CD4-positive, alpha-beta memory T cell (primary cell): Measurements from ENCODE around the gene ANKRD16. TPM values are rescaled to one million over a fixed set of nuclear protein-coding genes. Genes with fewer than 3 reads are reported as not detected.
"Not testable (repeated sequence)": the region's sequence is repeated elsewhere in the genome, so short reads cannot be mapped to it uniquely, and the experiment has no call there.

ENCODE experiments used
- CTCF ChIA-PET: fragments of 350-600 bp; sonication (Branson Sonifier 250); formaldehyde crosslinking; loops from one replicate; lab custom pipeline; 2021; ENCODE audit warnings: inconsistent platforms; ENCODE audit not compliant: partially characterized antibody; lab: Charles Lee
- POLR2A ChIA-PET: fragments of 350-600 bp; sonication (Branson Sonifier 250); formaldehyde crosslinking; loops from one replicate; lab custom pipeline; 2021; ENCODE audit not compliant: partially characterized antibody; lab: Charles Lee
- DNase-seq, 5 donors: peaks; one replicate each; pipeline versions ENCODE4 v3.0.0 to v3.0.0-alpha.2; 2020 to 2022; ENCODE audit warnings: mixed read lengths in 1 of 5
- H3K27ac ChIP-seq: one replicate; pipeline ENCODE4 v1.7.0; 2013; ENCODE audit warnings: low read depth, low read length
- H3K27me3 ChIP-seq: 2 replicates; pipeline ENCODE4 v1.7.0; 2013; ENCODE audit warnings: mild to moderate bottlenecking, low read length, moderate library complexity; ENCODE audit not compliant: insufficient read depth
- H3K36me3 ChIP-seq: 2 replicates; pipeline ENCODE4 v1.7.0; 2013; ENCODE audit warnings: mild to moderate bottlenecking, low read length, moderate library complexity; ENCODE audit not compliant: insufficient read depth
- H3K4me1 ChIP-seq: 2 replicates; pipeline ENCODE4 v1.7.0; 2013; ENCODE audit warnings: mild to moderate bottlenecking, low read length, moderate library complexity; ENCODE audit not compliant: insufficient read depth
- H3K4me3 ChIP-seq, 2 donors: one replicate each; pipeline ENCODE4 v1.7.0; 2013; ENCODE audit warnings: low read length in 2 of 2, mild to moderate bottlenecking in 1 of 2
- H3K9me3 ChIP-seq, 2 donors: one replicate each; pipeline ENCODE4 v1.7.0; 2013; ENCODE audit warnings: low read length in 2 of 2, control low read depth in 1 of 2; ENCODE audit not compliant: control insufficient read depth in 1 of 2
- H3K27ac Mint-ChIP-seq, 7 donors: one replicate each; pipeline ENCODE4 v1.8.0; 2020 to 2021; ENCODE audit warnings: mixed read lengths in 7 of 7, mild to moderate bottlenecking in 6 of 7, inconsistent platforms in 3 of 7, moderate library complexity in 3 of 7
- H3K27me3 Mint-ChIP-seq, 2 donors: one replicate each; pipeline ENCODE4 v1.8.0; 2020 to 2021; ENCODE audit warnings: mixed read lengths in 2 of 2
- H3K36me3 Mint-ChIP-seq, 2 donors: one replicate each; pipeline ENCODE4 v1.8.0; 2020 to 2021; ENCODE audit warnings: mixed read lengths in 2 of 2, inconsistent platforms in 1 of 2, mild to moderate bottlenecking in 1 of 2
- H3K4me1 Mint-ChIP-seq, 4 donors: one replicate each; pipeline ENCODE4 v1.8.0; 2020 to 2021; ENCODE audit warnings: mixed read lengths in 4 of 4, mild to moderate bottlenecking in 1 of 4
- H3K4me3 Mint-ChIP-seq, 8 donors: one replicate each; pipeline ENCODE4 v1.8.0; 2020 to 2021; ENCODE audit warnings: mixed read lengths in 8 of 8, mild to moderate bottlenecking in 7 of 8, moderate library complexity in 6 of 8, inconsistent platforms in 3 of 8
- H3K9me3 Mint-ChIP-seq, 8 donors: one replicate each; pipeline ENCODE4 v1.8.0; 2020 to 2021; ENCODE audit warnings: mixed read lengths in 8 of 8, mild to moderate bottlenecking in 5 of 8, inconsistent platforms in 3 of 8, moderate library complexity in 1 of 8
- intact Hi-C: fragments of 100-400 bp; cut with micrococcal nuclease; formaldehyde crosslinking; loops from one replicate; pipeline ENCODE4 v1.15.1; 2023
- polyA plus RNA-seq, 2 donors: library from polyadenylated mRNA; unstranded; fragments of 300-500 nt; fragmentation: Illumina TruSeq; gene quantifications; one replicate each; pipeline ENCODE4 v1.2.3, GENCODE V29; 2021
- total RNA-seq, 2 experiments: library from RNA; stranded (reverse); gene quantifications; one replicate each; pipeline ENCODE4 v1.2.3, GENCODE V29; 2021

Gene ANKRD16
- total and polyA plus RNA-seq, 4 experiments from 2014 or later, result 1.5 to 8.4 (median 5.4) TPM

DNA sequence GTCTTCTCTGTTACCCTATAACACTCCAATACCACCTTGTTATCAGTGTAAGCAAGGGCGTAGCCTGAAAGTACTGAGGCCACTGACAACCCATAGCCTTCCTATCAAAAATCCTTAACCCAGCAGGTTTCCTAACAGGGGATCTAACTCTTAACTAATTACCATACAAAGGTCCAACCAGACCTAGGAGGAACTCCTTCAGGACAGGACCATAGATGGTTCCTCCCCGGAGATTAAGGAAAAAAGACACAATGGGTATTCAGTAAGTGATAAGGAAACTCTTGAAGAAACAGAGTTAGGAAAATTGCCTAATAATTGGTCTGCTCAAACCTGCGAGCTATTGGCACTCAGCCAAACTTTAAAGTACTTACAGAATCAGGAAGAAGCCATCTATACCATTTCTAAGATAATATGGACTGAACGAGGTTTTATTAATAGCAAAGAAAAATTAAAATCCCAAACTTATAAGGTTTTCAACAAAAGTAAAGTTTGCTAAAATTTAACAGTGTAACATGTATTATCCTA, 22.5 kb downstream of the ANKRD16 start:
- not testable (repeated sequence) for H3K27me3 Mint-ChIP-seq

DNA sequence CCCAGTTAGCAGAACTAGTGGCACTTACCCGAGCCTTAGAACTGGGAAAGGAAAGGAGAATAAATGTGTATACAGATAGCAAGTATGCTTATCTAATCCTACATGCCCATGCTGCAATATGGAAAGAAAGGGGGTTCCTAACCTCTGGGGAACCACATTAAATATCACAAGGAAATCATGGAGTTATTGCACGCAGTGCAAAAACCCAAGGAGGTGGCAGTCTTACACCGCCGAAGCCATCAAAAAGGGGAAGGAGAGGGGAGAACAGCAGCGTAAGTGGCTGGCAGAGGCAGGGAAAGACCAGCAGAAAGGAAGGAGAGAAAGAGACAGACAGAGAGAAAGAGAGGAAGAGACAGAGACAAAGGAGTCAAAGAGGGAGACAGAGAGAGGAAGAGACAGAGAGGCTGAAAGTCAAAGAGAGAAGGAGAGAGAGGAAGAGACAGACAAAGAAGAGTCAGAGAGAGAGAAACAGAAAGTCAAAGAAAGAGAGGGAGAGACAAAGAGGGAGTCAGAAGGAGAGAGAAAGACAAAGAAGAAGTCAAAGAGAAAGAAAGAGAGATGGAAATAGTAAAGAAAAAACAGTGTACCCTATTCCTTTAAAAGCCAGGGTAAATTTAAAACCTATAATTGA, 23.1 kb downstream of the ANKRD16 start:
- H3K36me3 Mint-ChIP-seq, H3K4me1 Mint-ChIP-seq, H3K4me3 Mint-ChIP-seq, H3K27me3 ChIP-seq, intact Hi-C loops, DNase-seq, H3K27ac Mint-ChIP-seq, CTCF ChIA-PET, H3K36me3 ChIP-seq, H3K9me3 ChIP-seq, H3K27ac ChIP-seq, H3K4me3 ChIP-seq, H3K4me1 ChIP-seq, H3K9me3 Mint-ChIP-seq, H3K27me3 Mint-ChIP-seq: not testable (repeated sequence)
- POLR2A ChIA-PET, result interaction anchor here (0.9 kb wide), 1 partner anchor 182 kb away, joined by 4 read pairs; no protein-coding TSS in a partner anchor

More for the DNA sequence above, 22.5 kb downstream of the ANKRD16 start:
- POLR2A ChIA-PET, result interaction anchor here (0.9 kb wide), 1 partner anchor 183 kb away, joined by 4 read pairs; no protein-coding TSS in a partner anchor
- peak overlapping the region in 1 of 7 donors; percentile 47 for H3K27ac Mint-ChIP-seq
- H3K4me3 ChIP-seq, H3K9me3 Mint-ChIP-seq, H3K4me1 Mint-ChIP-seq, DNase-seq, CTCF ChIA-PET, intact Hi-C loops, H3K36me3 ChIP-seq, H3K27ac ChIP-seq, H3K4me3 Mint-ChIP-seq, H3K4me1 ChIP-seq, H3K9me3 ChIP-seq, H3K27me3 ChIP-seq, H3K36me3 Mint-ChIP-seq: not testable (repeated sequence)

DNA sequence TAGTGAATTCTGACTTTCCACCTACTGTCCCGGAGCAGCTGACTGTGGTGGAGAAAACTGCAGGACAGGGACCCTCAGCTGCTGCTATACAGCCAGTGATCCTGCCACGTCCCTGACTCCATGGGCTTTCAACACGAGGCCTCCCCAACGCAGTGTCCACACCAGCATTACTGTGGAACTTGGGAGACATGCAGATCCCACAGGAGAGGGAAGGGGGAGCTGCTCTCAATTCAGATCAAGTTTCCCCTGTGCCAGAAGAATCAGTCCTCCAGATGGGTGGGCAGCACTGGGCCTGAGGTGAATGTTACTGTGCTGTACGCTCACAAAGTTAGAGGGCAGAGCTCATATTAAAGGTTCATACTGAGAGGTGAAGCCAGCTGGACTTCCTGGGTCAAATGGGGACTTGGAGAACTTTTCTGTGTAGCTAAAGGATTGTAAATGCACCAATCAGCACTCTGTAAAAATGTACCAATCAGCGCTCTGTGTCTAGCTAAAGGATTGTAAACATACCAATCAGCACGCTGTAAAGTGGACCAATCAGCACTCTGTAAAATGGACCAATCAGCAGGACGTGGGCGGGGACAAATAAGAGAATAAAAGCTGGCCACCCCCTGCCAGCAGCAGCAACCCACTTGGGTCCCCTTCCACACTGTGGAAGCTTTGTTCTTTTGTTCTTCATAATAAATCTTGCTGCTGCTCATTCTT, 26.6 kb downstream of the ANKRD16 start:
- H3K27ac ChIP-seq, H3K27me3 Mint-ChIP-seq, H3K4me3 Mint-ChIP-seq, H3K27me3 ChIP-seq, H3K9me3 ChIP-seq, H3K4me3 ChIP-seq, H3K36me3 Mint-ChIP-seq, H3K4me1 ChIP-seq, POLR2A ChIA-PET, DNase-seq, H3K4me1 Mint-ChIP-seq, intact Hi-C loops, H3K36me3 ChIP-seq, H3K9me3 Mint-ChIP-seq: not testable (repeated sequence)
- peak overlapping the region in 1 of 7 donors; percentile 25 for H3K27ac Mint-ChIP-seq
- CTCF ChIA-PET, result interaction anchor here (0.8 kb wide), 1 partner anchor 11 kb away, joined by 3 read pairs; no protein-coding TSS in a partner anchor

DNA sequence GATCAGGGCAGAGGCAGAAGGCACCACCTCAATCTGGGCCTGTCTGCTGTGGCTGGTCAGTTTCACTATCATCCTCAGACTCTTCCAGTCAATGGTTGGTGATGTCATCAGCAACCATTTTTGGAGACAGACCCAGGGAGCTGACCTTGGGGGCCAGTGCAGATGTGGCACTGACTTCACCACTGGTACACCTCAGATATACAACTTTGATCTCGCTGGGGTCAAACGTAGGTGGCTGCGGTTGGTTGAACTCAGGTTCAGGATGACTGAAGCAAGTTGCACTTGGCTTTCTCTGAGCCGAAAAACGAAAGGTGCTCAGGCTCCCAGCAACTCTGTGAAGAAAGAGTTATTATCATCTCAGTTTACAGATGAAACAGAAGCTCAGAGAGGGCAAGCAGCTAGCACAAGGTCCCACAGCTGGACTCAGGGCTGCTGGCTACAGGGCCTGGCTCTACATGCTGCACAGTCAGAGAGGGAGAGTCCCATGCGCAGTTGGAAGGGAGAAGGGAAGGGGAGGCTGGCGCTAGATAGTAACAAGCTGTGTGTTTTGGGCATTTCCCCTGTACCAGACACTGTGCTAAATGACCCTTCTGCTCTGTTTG, 27.2 kb downstream of the ANKRD16 start:
- DNase-seq, result no peak
- ChIA-PET CTCF (no interaction called here), POLR2A (no interaction called here)
- H3K9me3 Mint-ChIP-seq, result no peaks in the 10 kb centered on the region
- Histone ChIP-seq H3K4me1 (no peaks in the 10 kb centered on the region), H3K27ac (no peak overlapping the region), H3K27me3 (no peaks in the 10 kb centered on the region), H3K4me3 (no peak overlapping the region), H3K9me3 (no peaks in the 10 kb centered on the region), H3K36me3 (no peaks in the 10 kb centered on the region)
- peaks cover 0 to 2% (median 0%) of the 10 kb centered on the region in 4 donors for H3K4me1 Mint-ChIP-seq
- no peaks in the 10 kb centered on the region for H3K27me3 Mint-ChIP-seq
- peak overlapping the region in 1 of 7 donors; percentile 25 for H3K27ac Mint-ChIP-seq
- H3K4me3 Mint-ChIP-seq, result no peak overlapping the region
- intact Hi-C loops, result no loop called here
- peaks cover 0 to 6% of the 10 kb centered on the region in 2 donors for H3K36me3 Mint-ChIP-seq

DNA sequence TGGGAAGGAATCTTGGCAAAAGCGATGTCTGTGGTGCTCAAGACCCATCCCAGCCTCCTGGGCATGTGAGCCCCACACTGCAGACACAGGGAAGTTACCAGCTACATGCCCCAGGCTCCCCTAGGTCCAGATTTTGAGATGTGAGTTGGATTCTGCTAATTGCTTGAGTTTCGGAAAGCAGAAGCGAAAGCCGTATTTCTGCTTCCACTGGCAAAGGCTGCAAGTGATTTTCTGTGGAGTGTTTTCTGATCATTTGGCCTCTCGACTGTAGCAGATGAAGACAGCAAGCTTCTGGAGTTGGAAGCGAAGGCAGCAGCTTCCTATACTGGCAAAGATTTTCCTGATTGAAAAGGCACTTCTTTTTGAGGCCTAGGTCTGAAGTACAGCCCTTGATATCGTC, 29.6 kb downstream of the ANKRD16 start:
- H3K4me3 ChIP-seq, result no peak overlapping the region
- DNase-seq, result no peak
- Mint-ChIP-seq H3K9me3 (no peaks in the 10 kb centered on the region), H3K36me3 (peaks cover 0 to 6% of the 10 kb centered on the region in 2 donors), H3K4me1 (peaks cover 0 to 2% (median 0%) of the 10 kb centered on the region in 4 donors), H3K27me3 (no peaks in the 10 kb centered on the region), H3K27ac (peak overlapping the region in 1 of 7 donors; percentile 29), H3K4me3 (no peak overlapping the region)
- no peaks in the 10 kb centered on the region for H3K4me1 ChIP-seq
- no peaks in the 10 kb centered on the region for H3K27me3 ChIP-seq
- H3K27ac ChIP-seq, result no peak overlapping the region
- no peaks in the 10 kb centered on the region for H3K36me3 ChIP-seq
- ChIA-PET CTCF (interaction anchor here (1.3 kb wide), 1 partner anchor 17 kb away, joined by 4 read pairs; no protein-coding TSS in a partner anchor), POLR2A (no interaction called here)
- H3K9me3 ChIP-seq, result no peaks in the 10 kb centered on the region
- intact Hi-C loops, result no loop called here

GRCh38 chr10:5858811-5859210, 30.9 kb downstream of the ANKRD16 start:
- Mint-ChIP-seq H3K36me3 (peaks cover 0 to 6% of the 10 kb centered on the region in 2 donors), H3K4me1 (peaks cover 0 to 2% (median 0%) of the 10 kb centered on the region in 4 donors), H3K9me3 (no peaks in the 10 kb centered on the region), H3K27ac (no peak overlapping the region), H3K4me3 (no peak overlapping the region), H3K27me3 (no peaks in the 10 kb centered on the region)
- H3K27me3 ChIP-seq, result no peaks in the 10 kb centered on the region
- H3K36me3 ChIP-seq, result no peaks in the 10 kb centered on the region
- no peaks in the 10 kb centered on the region for H3K9me3 ChIP-seq
- H3K4me1 ChIP-seq, result no peaks in the 10 kb centered on the region
- ChIA-PET CTCF (interaction anchor here (0.8 to 1.3 kb wide), 3 partner anchors 10 to 15 kb away, joined by 3 to 4 read pairs (median 4); no protein-coding TSS in a partner anchor), POLR2A (interaction anchor here (1.0 kb wide), 1 partner anchor 31 kb away, joined by 3 read pairs; the partner anchor contains the start of genes ANKRD16 and FBH1)
- no peak overlapping the region for H3K27ac ChIP-seq
- H3K4me3 ChIP-seq, result no peak overlapping the region
- no peak for DNase-seq
- intact Hi-C loops, result no loop called here

DNA sequence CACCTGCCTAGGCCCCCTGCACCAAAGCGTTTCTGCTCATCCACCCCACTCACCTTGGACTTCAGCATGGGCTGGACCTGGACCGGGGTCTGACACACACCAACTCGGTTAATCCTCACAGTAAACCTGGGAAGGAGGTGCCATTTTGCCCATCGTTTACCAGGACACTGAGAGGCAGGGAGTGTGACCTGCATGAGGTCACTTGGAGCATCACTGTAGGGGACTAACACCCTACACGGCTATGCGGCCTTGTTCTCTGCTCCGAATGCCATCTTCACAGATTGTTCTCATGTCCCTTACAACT, 33.0 kb downstream of the ANKRD16 start:
- Histone ChIP-seq H3K27me3 (no peaks in the 10 kb centered on the region), H3K27ac (no peak overlapping the region), H3K4me1 (no peaks in the 10 kb centered on the region), H3K9me3 (no peaks in the 10 kb centered on the region), H3K36me3 (no peaks in the 10 kb centered on the region), H3K4me3 (no peak overlapping the region)
- Mint-ChIP-seq H3K27ac (no peak overlapping the region), H3K27me3 (peaks cover 2 to 4% of the 10 kb centered on the region in 2 donors), H3K4me3 (no peak overlapping the region), H3K36me3 (no peaks in the 10 kb centered on the region), H3K9me3 (no peaks in the 10 kb centered on the region), H3K4me1 (no peaks in the 10 kb centered on the region)
- no peak for DNase-seq
- ChIA-PET POLR2A (no interaction called here), CTCF (no interaction called here)
- intact Hi-C loops, result no loop called here
